GM18520 (cell line): ENCODE data around the gene CHRNB2.

Source experiments
- ATAC-seq: cut with Tn5 transposase; IDR thresholded peaks from one replicate; pipeline ENCODE4 v1.9.1; 2021; ENCODE audit not compliant: unreplicated experiment

Gene CHRNB2

GRCh38 chr1:154608397-154609270 is 41.1 kb downstream of the CHRNB2 start:
- no peak for ATAC-seq

GRCh38 chr1:154609398-154610380 is 42.1 kb downstream of the CHRNB2 start:
- ATAC-seq = no peak

DNA sequence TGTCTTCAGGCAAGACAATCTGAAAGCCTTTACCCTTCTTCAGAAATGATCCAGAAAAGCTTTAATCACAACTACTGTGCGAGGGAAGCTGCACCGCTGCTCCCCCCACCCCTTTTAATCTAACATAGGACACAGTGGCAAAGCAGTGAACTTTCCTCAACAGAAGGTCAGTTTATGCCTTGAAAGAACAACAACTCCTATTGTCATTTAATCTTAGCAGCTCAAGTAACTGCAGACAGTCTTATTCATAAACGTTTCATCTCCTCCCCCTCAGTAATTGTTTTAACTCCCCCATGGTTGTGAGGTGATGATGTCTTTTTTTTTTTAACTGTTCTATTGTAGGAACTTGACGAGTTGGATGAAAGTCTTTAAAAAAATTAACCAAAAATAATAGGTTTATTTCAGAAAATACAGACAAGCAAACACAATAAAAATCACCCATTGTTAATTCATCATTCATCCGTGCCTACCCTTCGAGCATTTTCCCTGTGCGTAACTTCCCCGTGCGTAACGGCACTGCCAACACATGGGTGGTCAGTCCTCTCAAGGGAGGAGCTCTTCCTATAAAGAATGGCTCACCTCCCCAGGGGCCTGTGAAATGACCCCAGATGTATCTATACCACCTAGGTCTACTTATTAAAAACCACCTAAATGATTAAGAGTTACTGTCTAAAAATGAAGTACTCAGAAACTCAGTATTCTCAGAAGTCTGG is 43.7 kb downstream of the CHRNB2 start:
- ATAC-seq = no peak

GRCh38 chr1:154614247-154614646 is 46.7 kb downstream of the CHRNB2 start:
- no peak for ATAC-seq

DNA sequence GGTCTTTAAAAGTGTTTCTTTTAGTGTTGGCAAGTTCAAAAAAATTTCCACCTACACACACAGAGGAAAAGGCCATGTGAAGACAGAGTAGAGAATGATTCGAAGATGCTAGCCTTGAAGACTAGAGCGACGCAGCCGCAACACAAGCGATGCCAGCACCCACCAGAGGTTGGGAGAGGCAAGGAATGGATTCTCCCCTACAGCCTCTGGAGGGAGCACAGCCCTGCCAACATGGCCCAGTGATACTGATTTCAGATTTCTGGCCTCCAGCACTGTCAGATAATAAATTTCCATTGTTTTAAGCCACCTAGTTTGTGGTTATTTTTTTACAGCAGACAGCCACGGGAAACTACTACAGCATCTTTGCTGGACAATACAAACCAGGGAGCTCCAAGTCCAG is 47.3 kb downstream of the CHRNB2 start:
- no peak for ATAC-seq

GRCh38 chr1:154615411-154615810 is 47.8 kb downstream of the CHRNB2 start:
- no peak for ATAC-seq

DNA sequence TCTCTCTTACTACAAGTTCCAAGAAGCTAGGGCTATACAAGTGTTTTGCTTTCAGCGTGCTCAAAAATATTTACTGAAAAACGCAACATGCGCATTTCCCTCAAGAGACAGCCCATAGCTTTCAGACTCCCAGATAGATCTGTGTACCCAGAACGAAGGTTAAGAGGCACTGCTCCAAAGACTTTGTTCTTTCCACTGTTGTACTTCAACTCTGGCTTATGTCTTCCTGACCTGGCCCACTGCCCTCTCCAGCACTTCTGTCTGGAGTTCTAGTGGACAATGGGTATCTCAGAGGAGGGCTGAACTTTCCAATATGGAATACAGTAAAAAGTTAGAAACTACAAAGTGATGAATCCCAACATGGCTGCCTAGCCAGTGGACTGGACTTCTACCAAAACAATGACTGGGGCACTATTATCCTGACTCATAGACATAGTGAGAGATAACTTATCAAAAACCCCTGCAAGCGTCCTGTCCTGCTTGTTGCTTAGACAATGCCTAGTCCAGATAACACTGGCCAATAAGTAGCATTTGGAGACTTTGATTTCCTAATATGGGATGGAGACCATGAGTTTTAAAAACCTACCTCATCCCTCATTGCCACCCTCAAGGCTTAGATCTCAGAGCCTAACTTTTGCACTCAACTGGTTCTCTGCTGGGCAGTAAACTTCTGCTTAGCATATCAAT is 49.2 kb downstream of the CHRNB2 start:
- ATAC-seq = no peak

GRCh38 chr1:154619181-154619948 is 51.8 kb downstream of the CHRNB2 start:
- no peak for ATAC-seq

DNA sequence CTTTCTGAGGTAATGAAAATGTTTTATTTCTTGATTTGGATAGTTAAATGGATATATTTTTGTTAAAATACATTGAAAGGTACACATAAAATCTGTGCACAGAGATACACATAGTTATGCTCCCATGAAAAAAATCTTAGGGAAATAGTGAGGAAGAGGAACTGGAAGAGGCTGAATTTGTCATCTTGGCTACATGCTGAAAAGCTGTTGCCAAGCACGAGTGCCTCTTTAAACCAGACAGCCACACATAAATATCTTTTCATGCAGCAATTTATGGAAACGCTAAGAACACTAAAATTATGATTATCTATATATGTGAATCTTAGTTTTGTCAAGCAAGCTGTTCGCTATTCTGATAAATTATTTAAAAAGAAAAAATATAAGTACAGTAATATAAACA is 53.2 kb downstream of the CHRNB2 start:
- no peak for ATAC-seq

GRCh38 chr1:154621875-154622274 is 54.3 kb downstream of the CHRNB2 start:
- ATAC-seq = no peak

- no peak for ATAC-seq
These were observed 55.0 kb downstream of the CHRNB2 start for GRCh38 chr1:154622503-154623039.

- no peak for ATAC-seq
These were observed 55.8 kb downstream of the CHRNB2 start for GRCh38 chr1:154623358-154623757.

- ATAC-seq = no peak
These were observed 57.4 kb downstream of the CHRNB2 start for GRCh38 chr1:154624746-154625643.

DNA sequence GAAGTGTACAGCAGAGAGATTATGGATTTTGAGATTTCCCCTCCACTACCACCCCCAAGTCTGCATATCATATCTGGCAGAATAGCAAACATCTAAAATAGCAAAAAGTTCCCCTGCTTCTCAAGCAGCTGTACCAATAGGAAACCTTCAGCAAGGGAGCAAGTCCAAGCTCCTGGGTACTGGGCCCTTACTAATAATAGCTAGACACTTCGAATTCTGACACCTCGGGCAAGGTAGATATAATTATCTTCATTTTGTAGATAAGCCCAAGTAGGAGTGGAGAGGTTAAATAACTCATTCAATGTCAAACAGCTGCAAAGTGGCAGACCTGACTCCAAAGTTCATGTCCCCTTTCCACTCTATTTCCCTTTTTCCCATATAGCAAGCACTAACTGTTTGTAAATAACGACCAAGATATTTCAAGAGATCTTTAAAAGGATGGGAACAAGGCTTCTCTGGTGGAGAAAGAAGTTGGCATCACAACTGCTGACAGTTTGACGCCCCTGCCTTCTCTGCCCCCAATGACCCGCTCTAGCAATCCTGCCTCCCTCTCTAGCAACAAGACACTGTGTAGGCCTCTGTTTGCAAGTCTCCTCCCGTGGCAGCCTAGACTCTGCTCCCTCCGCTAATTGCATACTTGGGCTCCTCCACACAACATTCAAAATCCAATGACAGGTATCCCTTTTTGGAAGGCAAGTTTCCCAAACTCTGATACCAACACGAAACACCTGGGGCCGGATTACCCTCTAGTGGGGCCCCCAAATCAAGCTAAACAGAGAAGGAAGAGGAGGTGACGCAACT is 59.1 kb downstream of the CHRNB2 start:
- no peak for ATAC-seq

- ATAC-seq = no peak
These were observed 59.9 kb downstream of the CHRNB2 start for GRCh38 chr1:154627257-154628120.

DNA sequence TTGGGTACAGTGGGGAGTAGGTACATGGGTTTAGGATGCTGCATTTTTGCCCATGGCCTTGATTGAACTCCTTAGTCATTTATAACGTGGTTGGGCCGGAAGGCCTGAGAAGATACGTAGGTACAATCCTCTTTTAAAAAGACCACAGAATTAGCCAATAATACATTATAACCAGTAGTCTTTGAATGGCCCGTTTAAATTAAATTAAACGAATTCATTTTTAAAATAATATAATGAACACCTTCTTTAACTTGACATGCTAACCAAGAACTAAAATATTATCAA is 60.5 kb downstream of the CHRNB2 start:
- no peak for ATAC-seq

GRCh38 chr1:154629061-154629674 is 61.6 kb downstream of the CHRNB2 start:
- ATAC-seq = no peak
